MM.1S (cell line): ENCODE measurements around the gene KRTAP9-3.
"Not testable (repeated sequence)": the region's sequence is repeated elsewhere in the genome, so short reads cannot be mapped to it uniquely, and the experiment has no call there.

ENCODE experiments used
- DNase-seq: peaks from one replicate; pipeline ENCODE4 v3.0.0-alpha.2; 2015
- H2AFZ ChIP-seq: fragments of 300-600 bp; sonication (generic); 2 replicates; pipeline ENCODE4 v1.6.0; 2016; ENCODE audit warnings: antibody characterized with exemption, low read length
- H3F3A ChIP-seq: fragments of 300-600 bp; sonication (generic); 2 replicates; pipeline ENCODE4 v1.6.1; 2016; ENCODE audit warnings: mild to moderate bottlenecking, antibody characterized with exemption, low read length, moderate library complexity, mixed read lengths; ENCODE audit not compliant: insufficient read depth
- H3K27ac ChIP-seq: fragments of 300-600 bp; sonication (generic); 2 replicates; pipeline ENCODE4 v1.5.1; 2016; ENCODE audit warnings: mild to moderate bottlenecking, low read length
- H3K27me3 ChIP-seq: fragments of 300-600 bp; sonication (generic); replicated peaks from 2 replicates; pipeline ENCODE4 v1.6.0; 2016; ENCODE audit warnings: low read length; ENCODE audit not compliant: insufficient read depth
- H3K36me3 ChIP-seq: fragments of 300-600 bp; sonication (generic); replicated peaks from 2 replicates; pipeline ENCODE4 v1.6.1; 2016; ENCODE audit warnings: mild to moderate bottlenecking, low read length, mixed read lengths; ENCODE audit not compliant: insufficient read depth
- H3K4me1 ChIP-seq: fragments of 300-600 bp; sonication (generic); 2 replicates; pipeline ENCODE4 v1.6.1; 2016; ENCODE audit warnings: low read length, mixed read lengths
- H3K4me2 ChIP-seq: fragments of 300-600 bp; sonication (generic); 2 replicates; pipeline ENCODE4 v1.6.0; 2016; ENCODE audit warnings: low read depth, low read length
- H3K4me3 ChIP-seq: fragments of 300-600 bp; sonication (generic); 2 replicates; pipeline ENCODE4 v1.5.1; 2016; ENCODE audit warnings: low read length, mixed read lengths
- H3K79me2 ChIP-seq: fragments of 300-600 bp; sonication (generic); 2 replicates; pipeline ENCODE4 v1.6.1; 2016; ENCODE audit warnings: mixed run types, low read length, mixed read lengths
- H3K9ac ChIP-seq: fragments of 300-600 bp; sonication (generic); 2 replicates; pipeline ENCODE4 v1.6.1; 2016; ENCODE audit warnings: low read length, mixed read lengths
- H3K9me2 ChIP-seq: fragments of 300-600 bp; sonication (generic); replicated peaks from 2 replicates; pipeline ENCODE4 v1.6.1; 2016; ENCODE audit warnings: mild to moderate bottlenecking, low read length, mixed read lengths; ENCODE audit not compliant: insufficient read depth
- H3K9me3 ChIP-seq: fragments of 300-600 bp; sonication (generic); replicated peaks from 2 replicates; pipeline ENCODE4 v1.6.1; 2016; ENCODE audit warnings: mild to moderate bottlenecking, low read length, mixed read lengths; ENCODE audit not compliant: insufficient read depth
- H4K20me1 ChIP-seq: fragments of 300-600 bp; sonication (generic); 2 replicates; pipeline ENCODE4 v1.6.1; 2016; ENCODE audit warnings: mild to moderate bottlenecking, low read length, moderate library complexity, mixed read lengths; ENCODE audit not compliant: insufficient read depth
- CTCF ChIP-seq: fragments of 300-600 bp; sonication (generic); IDR thresholded peaks from 2 replicates; pipeline ENCODE4 v1.5.1; 2016; ENCODE audit warnings: antibody characterized with exemption, low read length, mixed read lengths
- EZH2 ChIP-seq: fragments of 300-600 bp; sonication (generic); optimal IDR thresholded peaks from 2 replicates; pipeline ENCODE3; 2017; ENCODE audit warnings: low read depth, mild to moderate bottlenecking, antibody characterized with exemption, low read length, mixed read lengths
- EZH2phosphoT487 ChIP-seq: fragments of 300-600 bp; sonication (generic); IDR thresholded peaks from 2 replicates; pipeline ENCODE4 v1.6.1; 2018; ENCODE audit warnings: antibody characterized with exemption, low read length

Gene KRTAP9-3

GRCh38 chr17:41265078-41265477, 32.8 kb downstream of the KRTAP9-3 start, which contains the start of gene KRTAP9-6:
Gene KRTAP9-6 (plus strand): TSS chr17:41265378. CDS start chr17:41265378, 0 bp downstream.
- H3K27ac ChIP-seq, result no peak within 1 kb of the TSS
- TF ChIP-seq EZH2phosphoT487 (no peak), CTCF (no peak), EZH2 (no peak)

GRCh38 chr17:41267711-41268110, 35.5 kb downstream of the KRTAP9-3 start:
- H3K4me1 ChIP-seq, result no peaks in the 10 kb centered on the region
- H3K4me3 ChIP-seq, result no peak overlapping the region
- no peaks in the 10 kb centered on the region for H3K9me2 ChIP-seq
- H3K9ac ChIP-seq, result no peak overlapping the region
- H3K27ac ChIP-seq, result no peak overlapping the region
- H3K36me3 ChIP-seq, result no peaks in the 10 kb centered on the region
- no peaks in the 10 kb centered on the region for H3F3A ChIP-seq
- H3K9me3 ChIP-seq, result no peaks in the 10 kb centered on the region
- no peaks in the 10 kb centered on the region for H3K79me2 ChIP-seq
- no peak overlapping the region for H3K4me2 ChIP-seq
- H3K27me3 ChIP-seq, result no peaks in the 10 kb centered on the region
- DNase-seq, result no peak
- no peaks in the 10 kb centered on the region for H4K20me1 ChIP-seq
- no peak overlapping the region for H2AFZ ChIP-seq
- TF ChIP-seq CTCF (no peak), EZH2phosphoT487 (no peak), EZH2 (no peak)

More at GRCh38 chr17:41265078-41265477, 32.8 kb downstream of the KRTAP9-3 start, which contains the start of gene KRTAP9-6:
- Histone ChIP-seq H3K9ac (no peak within 1 kb of the TSS), H3K4me2 (no peak within 1 kb of the TSS), H4K20me1 (no peaks in the 10 kb centered on the region), H3K27me3 (no peaks in the 10 kb centered on the region), H3K9me3 (no peaks in the 10 kb centered on the region), H3F3A (no peaks in the 10 kb centered on the region), H3K79me2 (no peaks in the 10 kb centered on the region), H2AFZ (no peak within 1 kb of the TSS), H3K4me1 (no peaks in the 10 kb centered on the region), H3K36me3 (no peaks in the 10 kb centered on the region), H3K4me3 (no peak within 1 kb of the TSS), H3K9me2 (no peaks in the 10 kb centered on the region)
- no peak for DNase-seq

- not testable (repeated sequence) for H3K4me2 ChIP-seq, H3K4me1 ChIP-seq, DNase-seq, H3K79me2 ChIP-seq, H3K9me2 ChIP-seq, H3K27me3 ChIP-seq, H3K4me3 ChIP-seq, H4K20me1 ChIP-seq, H3K9me3 ChIP-seq, H2AFZ ChIP-seq, H3K27ac ChIP-seq, H3K36me3 ChIP-seq, H3F3A ChIP-seq, H3K9ac ChIP-seq
Observed at GRCh38 chr17:41271323-41271722, 39.1 kb downstream of the KRTAP9-3 start.

GRCh38 chr17:41271858-41272257, 39.6 kb downstream of the KRTAP9-3 start:
- Histone ChIP-seq H2AFZ (no peak overlapping the region), H3K36me3 (no peaks in the 10 kb centered on the region), H3K4me1 (no peaks in the 10 kb centered on the region), H3K9ac (no peak overlapping the region), H3K9me3 (no peaks in the 10 kb centered on the region), H3K4me2 (no peak overlapping the region), H3K9me2 (no peaks in the 10 kb centered on the region), H4K20me1 (no peaks in the 10 kb centered on the region), H3K27me3 (no peaks in the 10 kb centered on the region), H3K79me2 (no peaks in the 10 kb centered on the region), H3F3A (no peaks in the 10 kb centered on the region), H3K27ac (no peak overlapping the region), H3K4me3 (no peak overlapping the region)
- TF ChIP-seq EZH2phosphoT487, result no peak
- DNase-seq, result no peak

GRCh38 chr17:41275648-41276190, 43.5 kb downstream of the KRTAP9-3 start, which contains the start of gene KRTAP9-7:
Gene KRTAP9-7 (plus strand): TSS chr17:41275698. CDS start chr17:41275698, 0 bp downstream.
- not testable (repeated sequence) for H3K9me3 ChIP-seq, H3F3A ChIP-seq, H3K4me1 ChIP-seq, H3K9me2 ChIP-seq, H3K4me3 ChIP-seq, DNase-seq, H3K36me3 ChIP-seq, H3K27me3 ChIP-seq, H2AFZ ChIP-seq, H3K27ac ChIP-seq, H3K79me2 ChIP-seq, H3K4me2 ChIP-seq, H3K9ac ChIP-seq, H4K20me1 ChIP-seq
